Keratinocyte (primary cell): ENCODE measurements around the gene NR1H3. TPM values are rescaled to one million over a fixed set of nuclear protein-coding genes. Genes with fewer than 3 reads are reported as not detected.

Experiments used
- DNase-seq: peaks from one replicate; pipeline ENCODE4 v3.0.0-alpha.2; 2011; ENCODE audit warnings: low read depth, missing footprints, low spot score
- FAIRE-seq: peaks from 2 replicates; lab custom pipeline; 2011; peaks lifted over from hg19 to GRCh38; lab: Jason Lieb, UNC
- H2AFZ ChIP-seq: 2 replicates; pipeline ENCODE4 v1.6.0; 2012; ENCODE audit warnings: low read length, control low read depth, inconsistent platforms; ENCODE audit not compliant: control insufficient read depth
- H3K27ac ChIP-seq: 2 replicates; pipeline ENCODE4 v1.5.1; 2011; ENCODE audit warnings: low read length; ENCODE audit not compliant: control insufficient read depth, insufficient read depth
- H3K27me3 ChIP-seq: 3 replicates; pipeline ENCODE4 v1.6.0; 2011; ENCODE audit warnings: low read length; ENCODE audit not compliant: control insufficient read depth, insufficient read depth; ENCODE audit errors: extremely low read depth
- H3K36me3 ChIP-seq, 2 experiments: 2 replicates in 1 of 2; 3 replicates in 1 of 2; pipeline ENCODE4 v1.5.1; 2011; ENCODE audit warnings: low read length in 2 of 2, mild to moderate bottlenecking in 1 of 2; ENCODE audit not compliant: control insufficient read depth in 2 of 2, insufficient read depth in 2 of 2; ENCODE audit errors: extremely low read depth in 1 of 2
- H3K4me1 ChIP-seq: 3 replicates; pipeline ENCODE4 v1.5.1; 2011; ENCODE audit warnings: low read length; ENCODE audit not compliant: control insufficient read depth, insufficient read depth; ENCODE audit errors: extremely low read depth
- H3K4me2 ChIP-seq: 3 replicates; pipeline ENCODE4 v1.6.0; 2011; ENCODE audit warnings: low read depth, low read length; ENCODE audit not compliant: control insufficient read depth, insufficient read depth; ENCODE audit errors: extremely low read depth
- H3K4me3 ChIP-seq, 3 experiments: fragments of 200-600 bp in 1 of 3; sonication (generic) in 1 of 3; 2 replicates in 2 of 3; 3 replicates in 1 of 3; pipeline ENCODE4 v1.5.1; 2011 to 2016; ENCODE audit warnings: low read length in 3 of 3, mild to moderate bottlenecking in 3 of 3, control low read depth in 2 of 3, inconsistent platforms in 1 of 3, low read depth in 1 of 3, mixed read lengths in 1 of 3, mixed run types in 1 of 3, moderate library complexity in 1 of 3; ENCODE audit not compliant: control insufficient read depth in 2 of 3, insufficient read depth in 2 of 3; ENCODE audit errors: extremely low read depth in 1 of 3
- H3K79me2 ChIP-seq: 2 replicates; pipeline ENCODE4 v1.6.0; 2012; ENCODE audit warnings: low read length; ENCODE audit not compliant: control insufficient read depth, insufficient read depth
- H3K9ac ChIP-seq: 3 replicates; pipeline ENCODE4 v1.6.0; 2011; ENCODE audit warnings: low read length; ENCODE audit not compliant: control insufficient read depth, insufficient read depth; ENCODE audit errors: extremely low read depth
- H3K9me1 ChIP-seq: 3 replicates; pipeline ENCODE4 v1.6.0; 2011; ENCODE audit warnings: low read length; ENCODE audit not compliant: control insufficient read depth, insufficient read depth; ENCODE audit errors: extremely low read depth
- H3K9me3 ChIP-seq: 2 replicates; pipeline ENCODE4 v1.5.1; 2012; ENCODE audit warnings: low read depth, low read length; ENCODE audit not compliant: control insufficient read depth
- H4K20me1 ChIP-seq: 3 replicates; pipeline ENCODE4 v1.6.0; 2011; ENCODE audit warnings: low read length; ENCODE audit not compliant: control insufficient read depth, insufficient read depth; ENCODE audit errors: extremely low read depth
- EZH2 ChIP-seq: IDR thresholded peaks from one replicate; pipeline ENCODE4 v1.6.1; 2012; ENCODE audit warnings: inconsistent platforms, mild to moderate bottlenecking, low read length, moderate library complexity
- dilution Hi-C: fragments of 300-500 bp; cut with MboI; formaldehyde crosslinking; loops from one replicate; pipeline ENCODE4 v1.7.0; 2020; ENCODE audit warnings: low sequenced_read_pairs; ENCODE audit not compliant: extremely low pct_ligation_motif_present
- polyA plus RNA-seq, 5 experiments: library from polyadenylated mRNA; depleted of rRNA in 3 of 5; stranded (reverse) in 3 of 5; stranded (forward) in 1 of 5; unstranded in 1 of 5; fragments of >200 nt; gene quantifications; 1 replicate in 1 of 5; 2 replicates in 3 of 5; 3 replicates in 1 of 5; pipeline versions ENCODE4 v1.2.1 to v1.2.3, GENCODE V29; 2011 to 2012; ENCODE audit warnings: missing spikeins in 2 of 5, low read depth in 1 of 5, low replicate concordance in 1 of 5
- TF ChIP-seq, protein P1 (sequence below), 3 experiments: IDR thresholded peaks in 1 of 3; conservative IDR thresholded peaks in 1 of 3; optimal IDR thresholded peaks in 1 of 3; 2 replicates in 2 of 3; 3 replicates in 1 of 3; pipeline versions ENCODE3 to v1.5.1; 2011; ENCODE audit warnings: low read length in 3 of 3, mild to moderate bottlenecking in 3 of 3, moderate library complexity in 2 of 3, control low read depth in 1 of 3, inconsistent platforms in 1 of 3; ENCODE audit not compliant: insufficient read depth in 2 of 3; ENCODE audit errors: extremely low read depth in 1 of 3

NR1H3 gene
- polyA plus RNA-seq, 1 donor (not counting 4 experiments of a cell fraction or from before 2014, with no cell fraction given), result 9.1 TPM

DNA sequence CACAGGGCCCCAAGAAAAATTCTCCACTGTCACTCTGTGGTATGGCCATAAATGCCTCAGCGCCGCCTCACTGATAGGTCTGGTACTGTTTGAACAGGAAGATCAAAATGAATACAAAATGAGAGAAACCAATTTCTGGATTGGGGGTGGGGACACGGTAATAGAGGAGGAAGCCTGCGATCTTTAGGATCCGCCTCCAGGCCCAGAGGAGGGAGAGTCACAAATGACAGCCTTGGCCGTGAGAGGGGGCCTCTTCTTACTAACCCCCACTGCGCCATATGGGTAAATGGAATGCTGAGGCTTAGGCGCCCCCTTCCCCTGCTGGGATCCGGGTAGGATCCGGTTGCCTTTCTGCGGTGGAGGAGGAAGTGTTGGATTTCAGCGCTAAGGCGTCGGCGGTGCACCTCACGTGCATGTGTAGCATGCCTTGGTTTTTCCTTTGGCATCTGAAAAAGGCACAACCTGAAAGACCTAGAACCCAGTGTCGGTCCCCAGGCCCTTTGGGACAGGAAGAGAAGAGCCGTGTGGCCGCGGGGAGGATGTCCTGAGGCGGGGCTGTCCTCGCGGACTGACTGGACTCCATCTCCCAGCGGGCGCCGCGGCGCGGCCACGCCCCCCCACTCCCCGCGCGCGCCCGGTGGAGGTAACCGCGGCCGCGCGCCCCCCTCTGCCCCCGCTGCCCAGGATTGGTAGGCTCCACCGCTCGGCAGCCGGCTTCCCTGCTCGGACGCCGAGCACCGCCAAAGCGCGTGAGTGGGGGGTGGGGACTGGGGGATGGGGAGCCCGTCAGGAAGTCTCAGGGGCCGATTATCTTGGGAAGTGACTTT lies 11.4 kb downstream of the NR1H3 start:
- Histone ChIP-seq H4K20me1 (no peaks in the 10 kb centered on the region), H3K79me2 (peaks cover 26% of the 10 kb centered on the region), H2AFZ (peak overlapping the region; percentile 89), H3K4me1 (peaks cover 25% of the 10 kb centered on the region), H3K27ac (peak overlapping the region; percentile 84), H3K36me3 (no peaks in the 10 kb centered on the region), H3K9me3 (no peaks in the 10 kb centered on the region), H3K4me3 (peak overlapping the region; percentile 74 to 80 (median 74)), H3K9ac (peak overlapping the region; percentile 82), H3K4me2 (peak overlapping the region; percentile 85), H3K27me3 (no peaks in the 10 kb centered on the region), H3K9me1 (peaks cover 2% of the 10 kb centered on the region)
- DNase-seq (no peak), FAIRE-seq (no peak)
- TF ChIP-seq, protein P1, sequence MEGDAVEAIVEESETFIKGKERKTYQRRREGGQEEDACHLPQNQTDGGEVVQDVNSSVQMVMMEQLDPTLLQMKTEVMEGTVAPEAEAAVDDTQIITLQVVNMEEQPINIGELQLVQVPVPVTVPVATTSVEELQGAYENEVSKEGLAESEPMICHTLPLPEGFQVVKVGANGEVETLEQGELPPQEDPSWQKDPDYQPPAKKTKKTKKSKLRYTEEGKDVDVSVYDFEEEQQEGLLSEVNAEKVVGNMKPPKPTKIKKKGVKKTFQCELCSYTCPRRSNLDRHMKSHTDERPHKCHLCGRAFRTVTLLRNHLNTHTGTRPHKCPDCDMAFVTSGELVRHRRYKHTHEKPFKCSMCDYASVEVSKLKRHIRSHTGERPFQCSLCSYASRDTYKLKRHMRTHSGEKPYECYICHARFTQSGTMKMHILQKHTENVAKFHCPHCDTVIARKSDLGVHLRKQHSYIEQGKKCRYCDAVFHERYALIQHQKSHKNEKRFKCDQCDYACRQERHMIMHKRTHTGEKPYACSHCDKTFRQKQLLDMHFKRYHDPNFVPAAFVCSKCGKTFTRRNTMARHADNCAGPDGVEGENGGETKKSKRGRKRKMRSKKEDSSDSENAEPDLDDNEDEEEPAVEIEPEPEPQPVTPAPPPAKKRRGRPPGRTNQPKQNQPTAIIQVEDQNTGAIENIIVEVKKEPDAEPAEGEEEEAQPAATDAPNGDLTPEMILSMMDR (optimal IDR thresholded peaks at IDR 0.05 in 1 of 3, IDR thresholded peaks at IDR 0.05 in 1 of 3, conservative IDR thresholded peaks at IDR 0.05 in 1 of 3; ENCODE audit: extremely low read depth in 1 of 3, insufficient read depth in 2 of 3, low read length in 3 of 3), result no peak
- TF ChIP-seq EZH2, result no peak
- dilution Hi-C loops, result no loop called here

DNA sequence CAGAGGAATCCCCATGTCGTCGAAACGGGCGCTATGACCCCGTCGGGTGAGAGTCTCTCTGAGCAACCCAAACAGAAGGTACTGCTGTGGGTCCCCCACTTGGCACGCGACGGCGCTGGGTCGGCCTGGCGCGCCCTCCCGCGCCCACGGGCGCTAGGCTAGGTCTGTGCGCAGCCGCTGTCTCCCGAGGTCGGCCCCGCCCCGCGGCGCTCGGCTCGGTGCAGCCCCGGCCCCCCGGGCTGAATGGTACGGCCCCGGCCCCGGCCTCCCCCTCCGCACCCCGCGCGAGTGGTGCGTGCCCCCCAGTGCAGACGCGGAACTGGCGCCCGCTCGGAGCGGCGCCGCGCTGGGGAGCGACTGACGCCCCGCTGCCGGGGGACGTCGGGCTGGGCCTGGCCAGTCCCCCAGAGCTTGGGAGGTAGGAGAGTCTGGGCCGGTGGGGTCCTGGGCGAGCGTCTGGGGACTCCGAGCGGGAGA lies 12.1 kb downstream of the NR1H3 start, which contains the start of gene MADD:
TSS of gene MADD (plus strand) at position 305 of the 477 bp plus-strand sequence.
- Histone ChIP-seq H3K4me1 (peaks cover 25% of the 10 kb centered on the region), H2AFZ (peak within 1 kb of the TSS; percentile 89), H3K9me3 (no peaks in the 10 kb centered on the region), H3K9ac (peak within 1 kb of the TSS; percentile 82), H4K20me1 (no peaks in the 10 kb centered on the region), H3K4me3 (peak within 1 kb of the TSS; percentile 74 to 80 (median 74)), H3K79me2 (peaks cover 32% of the 10 kb centered on the region), H3K27ac (peak within 1 kb of the TSS; percentile 84), H3K27me3 (no peaks in the 10 kb centered on the region), H3K36me3 (peaks cover 0 to 2% of the 10 kb centered on the region in 2 experiments), H3K9me1 (peaks cover 2% of the 10 kb centered on the region), H3K4me2 (peak within 1 kb of the TSS; percentile 90)
- no peak for TF ChIP-seq EZH2
- TF ChIP-seq, protein P1 (optimal IDR thresholded peaks at IDR 0.05 in 1 of 3, IDR thresholded peaks at IDR 0.05 in 1 of 3, conservative IDR thresholded peaks at IDR 0.05 in 1 of 3; ENCODE audit: extremely low read depth in 1 of 3, insufficient read depth in 2 of 3, low read length in 3 of 3), result peak in 1 of 3 experiments; percentile 15
- dilution Hi-C loops, result no loop called here
- no peak for FAIRE-seq
- no peak for DNase-seq
